Left ventricle myocardium inferior (tissue), 1 donor: ENCODE results near the gene KRTAP3-3. TPM values are rescaled to one million over a fixed set of nuclear protein-coding genes. Genes with fewer than 3 reads are reported as not detected.

Experiments
- DNase-seq: peaks from one replicate; pipeline ENCODE4 v3.0.0-alpha.2; 2020
- H3K27ac ChIP-seq: fragments of 200-600 bp; replicated peaks from 2 replicates; pipeline ENCODE4 v1.8.0; 2021
- H3K27me3 ChIP-seq: fragments of 200-600 bp; 2 replicates; pipeline ENCODE4 v1.8.0; 2021; ENCODE audit warnings: low read depth
- H3K36me3 ChIP-seq: fragments of 200-600 bp; 2 replicates; pipeline ENCODE4 v1.8.0; 2021
- H3K4me1 ChIP-seq: fragments of 200-600 bp; 2 replicates; pipeline ENCODE4 v1.8.0; 2021
- H3K4me3 ChIP-seq: fragments of 200-600 bp; 2 replicates; pipeline ENCODE4 v1.8.0; 2021; ENCODE audit warnings: mild to moderate bottlenecking, moderate library complexity
- H3K9me3 ChIP-seq: fragments of 200-600 bp; replicated peaks from 2 replicates; pipeline ENCODE4 v1.8.0; 2021
- CTCF ChIP-seq: fragments of 200-600 bp; IDR thresholded peaks from 2 replicates; pipeline ENCODE4 v1.8.0; 2021; ENCODE audit warnings: antibody characterized with exemption, mild to moderate bottlenecking, borderline replicate concordance
- intact Hi-C: fragments of 100-400 bp; cut with micrococcal nuclease; formaldehyde crosslinking; loops from one replicate; pipeline ENCODE4 v1.11.0; 2022
- total RNA-seq: library from RNA; stranded (reverse); fragmentation: NEBNext Ultra II Directional; extraction: Animal tissue kit (Norgen Biotek cat#: 25700); gene quantifications from one replicate; pipeline ENCODE4 v1.2.1, GENCODE V29; 2021
- donor health status: DM: no; HTN: yes; CAD: no; lungs with severe emphysema.

KRTAP3-3 gene
- total RNA-seq, 1 donor from 2014 or later: not detected

- no peaks in the 10 kb centered on the region for H3K4me1 ChIP-seq
- H3K9me3 ChIP-seq: no peaks in the 10 kb centered on the region
- H3K36me3 ChIP-seq: no peaks in the 10 kb centered on the region
- no peak overlapping the region for H3K27ac ChIP-seq
- intact Hi-C loops: no loop called here
- H3K4me3 ChIP-seq: no peak overlapping the region
- TF ChIP-seq CTCF: no peak
- no peak for DNase-seq
- peaks cover 87% of the 10 kb centered on the region for H3K27me3 ChIP-seq
These were observed 41.8 kb downstream of the KRTAP3-3 start for GRCh38 chr17:40952154-40952553.

GRCh38 chr17:40951011-40951622 lies 42.8 kb downstream of the KRTAP3-3 start:
- H3K4me1 ChIP-seq: no peaks in the 10 kb centered on the region
- TF ChIP-seq CTCF: no peak
- no peak overlapping the region for H3K27ac ChIP-seq
- H3K27me3 ChIP-seq: peaks cover 92% of the 10 kb centered on the region
- no peak for DNase-seq
- H3K4me3 ChIP-seq: no peak overlapping the region
- no peaks in the 10 kb centered on the region for H3K36me3 ChIP-seq
- intact Hi-C loops: no loop called here
- H3K9me3 ChIP-seq: no peaks in the 10 kb centered on the region

- Histone ChIP-seq H3K36me3 (no peaks in the 10 kb centered on the region), H3K27ac (no peak overlapping the region), H3K4me3 (no peak overlapping the region), H3K9me3 (no peaks in the 10 kb centered on the region), H3K4me1 (no peaks in the 10 kb centered on the region), H3K27me3 (peaks cover 89% of the 10 kb centered on the region)
- TF ChIP-seq CTCF: no peak
- no peak for DNase-seq
- intact Hi-C loops: no loop called here
These were observed 43.8 kb downstream of the KRTAP3-3 start for GRCh38 chr17:40950176-40950575.

GRCh38 chr17:40949418-40949817 lies 44.5 kb downstream of the KRTAP3-3 start:
- TF ChIP-seq CTCF: no peak
- H3K27me3 ChIP-seq: peaks cover 89% of the 10 kb centered on the region
- H3K4me1 ChIP-seq: no peaks in the 10 kb centered on the region
- DNase-seq: no peak
- H3K4me3 ChIP-seq: no peak overlapping the region
- no peak overlapping the region for H3K27ac ChIP-seq
- intact Hi-C loops: no loop called here
- H3K9me3 ChIP-seq: no peaks in the 10 kb centered on the region
- H3K36me3 ChIP-seq: no peaks in the 10 kb centered on the region

GRCh38 chr17:40947929-40948328 lies 46.0 kb downstream of the KRTAP3-3 start:
- H3K36me3 ChIP-seq: no peaks in the 10 kb centered on the region
- DNase-seq: no peak
- TF ChIP-seq CTCF: no peak
- H3K27me3 ChIP-seq: peaks cover 95% of the 10 kb centered on the region
- no peak overlapping the region for H3K27ac ChIP-seq
- H3K4me3 ChIP-seq: no peak overlapping the region
- H3K4me1 ChIP-seq: no peaks in the 10 kb centered on the region
- H3K9me3 ChIP-seq: no peaks in the 10 kb centered on the region
- intact Hi-C loops: no loop called here
